Gastrocnemius medialis (tissue), 4 donors: ENCODE measurements around the gene CUX1. TPM values are rescaled to one million over a fixed set of nuclear protein-coding genes. Genes with fewer than 3 reads are reported as not detected.

Source experiments
- ATAC-seq, 2 donors: fragments of 150-250 bp; one replicate each; pipeline ENCODE4 v1.9.1; 2016
- DNase-seq, 2 donors: peaks; one replicate each; pipeline ENCODE4 v3.0.0-alpha.2; 2019
- H3K27ac ChIP-seq, 4 donors: fragments of 200-600 bp; sonication (generic); 1 replicate in 1 of 4; 2 replicates in 3 of 4; pipeline ENCODE4 v1.5.1; 2016 to 2018; ENCODE audit warnings: mild to moderate bottlenecking in 2 of 4, moderate library complexity in 1 of 4
- H3K27me3 ChIP-seq, 3 donors: fragments of 200-600 bp; sonication (generic) in 2 of 3; 1 replicate in 1 of 3; 2 replicates in 2 of 3; pipeline versions ENCODE4 v1.5.1 to v1.6.0; 2016 to 2019; ENCODE audit warnings: mild to moderate bottlenecking in 1 of 3, moderate library complexity in 1 of 3
- H3K36me3 ChIP-seq, 2 donors: fragments of 200-600 bp; sonication (generic) in 1 of 2; one replicate each; pipeline ENCODE4 v1.5.1; 2017 to 2018
- H3K4me1 ChIP-seq, 2 donors: fragments of 200-600 bp; sonication (generic) in 1 of 2; one replicate each; pipeline ENCODE4 v1.5.1; 2016 to 2017; ENCODE audit warnings: mild to moderate bottlenecking in 2 of 2
- H3K4me3 ChIP-seq, 4 donors: fragments of 200-600 bp; sonication (generic) in 3 of 4; 1 replicate in 1 of 4; 2 replicates in 3 of 4; pipeline ENCODE4 v1.5.1; 2016 to 2019; ENCODE audit warnings: mild to moderate bottlenecking in 2 of 4
- H3K9me3 ChIP-seq, 3 donors: fragments of 200-600 bp; sonication (generic) in 2 of 3; 1 replicate in 1 of 3; 2 replicates in 2 of 3; pipeline ENCODE4 v1.5.1; 2016 to 2019
- POLR2A ChIP-seq, 2 donors: fragments of 450-650 bp; IDR thresholded peaks; one replicate each; pipeline ENCODE4 v1.6.1; 2017; ENCODE audit warnings: antibody characterized with exemption in 2 of 2, mild to moderate bottlenecking in 2 of 2, moderate library complexity in 2 of 2
- in situ Hi-C, 4 donors: fragments of 200-750 bp; cut with MboI; loops; one replicate each; pipeline versions ENCODE4 v1.15.0 to v1.8.0; 2017; ENCODE audit warnings: low sequenced_read_pairs in 4 of 4
- intact Hi-C: fragments of 100-400 bp; cut with DNase I; formaldehyde crosslinking; loops from one replicate; pipeline ENCODE4 v1.15.1; 2023; ENCODE audit warnings: low total_unique reads
- total RNA-seq, 4 donors: library from RNA; depleted of rRNA; stranded (reverse); fragments of >200 nt; gene quantifications; one replicate each; pipeline versions ENCODE4 v1.1.0 to v1.2.3, GENCODE V29; 2016
- TF ChIP-seq, protein P1 (sequence below), 5 experiments: fragments of 450-650 bp in 3 of 5; fragments of 200-600 bp in 2 of 5; sonication (generic) in 2 of 5; IDR thresholded peaks in 4 of 5; conservative IDR thresholded peaks in 1 of 5; 1 replicate in 4 of 5; 2 replicates in 1 of 5; pipeline ENCODE4 v1.5.1; 2016 to 2019; ENCODE audit warnings: antibody characterized with exemption in 5 of 5, mild to moderate bottlenecking in 3 of 5, moderate library complexity in 3 of 5

CUX1 gene
- total RNA-seq, 4 donors from 2014 or later, result 44.1 to 57.9 (median 54.9) TPM

DNA sequence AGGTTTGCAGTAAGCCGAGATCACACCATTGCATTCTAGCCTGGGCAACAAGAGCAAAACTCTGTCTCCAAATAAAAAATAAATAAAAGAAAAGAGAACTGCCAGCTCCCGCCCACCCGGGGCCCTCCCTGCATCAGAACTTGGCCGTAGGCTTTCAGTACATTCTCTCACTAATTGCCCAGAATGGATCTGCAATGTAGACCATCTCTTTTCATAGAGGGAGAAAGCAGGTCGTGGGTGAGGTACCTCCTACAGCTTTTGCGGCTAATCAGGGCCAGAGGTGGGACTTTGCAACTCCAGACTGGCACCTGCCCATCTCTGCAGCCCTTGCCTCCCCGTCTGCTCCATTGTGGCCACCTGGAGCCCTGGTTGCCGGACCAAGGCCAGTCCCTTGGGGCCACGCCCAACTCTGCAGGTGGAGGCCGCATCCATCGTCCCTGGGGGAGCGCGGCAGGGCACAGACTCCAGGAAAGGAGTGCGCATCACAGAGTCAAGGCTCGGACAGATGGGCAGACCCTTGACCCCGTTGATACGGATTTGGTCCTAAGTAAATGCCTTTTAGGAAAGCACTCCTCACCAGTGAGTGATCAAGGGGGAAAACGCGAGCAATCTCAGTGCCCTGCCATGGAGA is 290.2 kb downstream of the CUX1 start:
- Histone ChIP-seq H3K27me3 (no peaks in the 10 kb centered on the region), H3K36me3 (peaks cover 0 to 41% of the 10 kb centered on the region in 2 donors), H3K9me3 (no peaks in the 10 kb centered on the region), H3K4me3 (no peak overlapping the region), H3K4me1 (peaks cover 0 to 7% of the 10 kb centered on the region in 2 donors), H3K27ac (no peak overlapping the region)
- no peak for ATAC-seq
- no peak for DNase-seq
- intact Hi-C loops, result no loop called here
- no peak for TF ChIP-seq POLR2A (IDR thresholded peaks at IDR 0.05)
- TF ChIP-seq, protein P1, sequence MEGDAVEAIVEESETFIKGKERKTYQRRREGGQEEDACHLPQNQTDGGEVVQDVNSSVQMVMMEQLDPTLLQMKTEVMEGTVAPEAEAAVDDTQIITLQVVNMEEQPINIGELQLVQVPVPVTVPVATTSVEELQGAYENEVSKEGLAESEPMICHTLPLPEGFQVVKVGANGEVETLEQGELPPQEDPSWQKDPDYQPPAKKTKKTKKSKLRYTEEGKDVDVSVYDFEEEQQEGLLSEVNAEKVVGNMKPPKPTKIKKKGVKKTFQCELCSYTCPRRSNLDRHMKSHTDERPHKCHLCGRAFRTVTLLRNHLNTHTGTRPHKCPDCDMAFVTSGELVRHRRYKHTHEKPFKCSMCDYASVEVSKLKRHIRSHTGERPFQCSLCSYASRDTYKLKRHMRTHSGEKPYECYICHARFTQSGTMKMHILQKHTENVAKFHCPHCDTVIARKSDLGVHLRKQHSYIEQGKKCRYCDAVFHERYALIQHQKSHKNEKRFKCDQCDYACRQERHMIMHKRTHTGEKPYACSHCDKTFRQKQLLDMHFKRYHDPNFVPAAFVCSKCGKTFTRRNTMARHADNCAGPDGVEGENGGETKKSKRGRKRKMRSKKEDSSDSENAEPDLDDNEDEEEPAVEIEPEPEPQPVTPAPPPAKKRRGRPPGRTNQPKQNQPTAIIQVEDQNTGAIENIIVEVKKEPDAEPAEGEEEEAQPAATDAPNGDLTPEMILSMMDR (IDR thresholded peaks at IDR 0.05 in 4 of 5, conservative IDR thresholded peaks at IDR 0.05 in 1 of 5), result no peak
- in situ Hi-C loops, result no loop called here

DNA sequence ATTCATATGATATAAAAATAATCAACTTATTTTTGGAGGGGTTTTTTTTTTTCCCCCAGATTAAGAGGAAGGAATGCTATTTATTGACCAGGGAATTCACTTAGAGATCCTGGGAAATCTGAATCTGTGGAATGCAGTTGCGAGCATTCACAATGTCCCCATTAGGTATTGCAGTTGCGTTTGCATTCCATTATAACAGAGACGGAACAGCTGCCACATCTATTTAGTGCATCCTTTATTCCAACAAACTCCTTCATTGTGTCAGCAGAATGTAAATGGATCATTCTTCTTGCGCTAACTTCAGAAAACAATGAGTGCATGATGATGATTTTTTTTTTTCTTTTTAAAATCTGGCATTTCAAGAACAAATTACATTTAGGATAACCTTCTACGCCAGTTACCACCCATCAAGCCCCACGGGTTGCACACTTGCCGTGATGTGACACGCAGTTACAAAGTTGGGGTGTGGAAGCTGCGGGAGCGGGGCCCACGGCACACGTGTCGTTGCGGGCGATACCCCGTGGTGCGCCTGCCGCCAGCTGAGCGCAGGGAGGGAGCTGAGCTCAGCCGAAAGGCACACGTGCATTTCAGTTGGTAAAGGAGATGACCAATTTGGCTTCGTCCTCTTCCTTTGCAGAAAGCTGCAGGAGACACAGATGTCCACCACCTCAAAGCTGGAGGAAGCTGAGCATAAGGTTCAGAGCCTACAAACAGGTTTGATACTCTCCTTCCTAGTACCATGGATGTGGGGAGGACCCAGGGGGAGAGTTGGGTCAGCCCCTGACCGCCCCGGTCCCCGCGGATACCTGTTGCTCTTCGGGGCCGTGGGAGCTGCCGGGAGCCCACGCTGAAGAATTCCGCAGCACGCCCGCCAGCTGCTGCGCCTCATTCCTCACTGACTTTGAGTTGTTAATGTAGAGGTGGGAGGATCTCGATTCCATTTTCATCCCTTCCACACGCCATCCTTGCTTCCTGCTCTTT is 293.9 kb downstream of the CUX1 start:
- Histone ChIP-seq H3K4me1 (peaks cover 0 to 7% of the 10 kb centered on the region in 2 donors), H3K4me3 (no peak overlapping the region), H3K27ac (no peak overlapping the region), H3K27me3 (no peaks in the 10 kb centered on the region), H3K9me3 (no peaks in the 10 kb centered on the region), H3K36me3 (peaks cover 0 to 60% of the 10 kb centered on the region in 2 donors)
- DNase-seq (no peak), ATAC-seq (no peak)
- intact Hi-C loops, result loop anchor here (10.0 kb wide), 1 partner anchor 123 kb away; no protein-coding TSS in a partner anchor
- in situ Hi-C loops, result no loop called here
- no peak for TF ChIP-seq POLR2A (IDR thresholded peaks at IDR 0.05)
- TF ChIP-seq, protein P1 (IDR thresholded peaks at IDR 0.05 in 4 of 5, conservative IDR thresholded peaks at IDR 0.05 in 1 of 5), result no peak

DNA sequence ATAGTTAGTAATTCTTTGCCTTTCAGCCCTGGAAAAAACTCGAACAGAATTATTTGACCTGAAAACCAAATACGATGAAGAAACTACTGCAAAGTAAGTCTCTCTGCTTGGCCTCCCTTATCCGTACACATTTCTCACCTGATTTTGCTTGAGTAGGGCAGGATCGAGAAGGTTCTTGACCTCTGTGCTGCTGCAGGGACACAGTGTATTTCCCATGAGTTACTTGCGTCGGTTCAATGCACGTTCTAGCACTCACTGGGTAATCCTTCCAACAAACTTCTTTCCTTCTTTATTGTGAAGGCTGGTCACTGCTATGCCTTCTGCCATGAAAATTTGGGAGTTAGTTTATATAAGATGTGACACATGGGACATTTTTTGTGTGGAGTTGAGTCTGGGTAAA is 297.8 kb downstream of the CUX1 start:
- Histone ChIP-seq H3K9me3 (no peaks in the 10 kb centered on the region), H3K27me3 (no peaks in the 10 kb centered on the region), H3K36me3 (peaks cover 0 to 50% of the 10 kb centered on the region in 2 donors), H3K27ac (no peak overlapping the region), H3K4me3 (no peak overlapping the region), H3K4me1 (peaks cover 0 to 7% of the 10 kb centered on the region in 2 donors)
- TF ChIP-seq POLR2A (IDR thresholded peaks at IDR 0.05), result no peak
- TF ChIP-seq, protein P1 (IDR thresholded peaks at IDR 0.05 in 4 of 5, conservative IDR thresholded peaks at IDR 0.05 in 1 of 5), result no peak
- intact Hi-C loops (loop anchor here (10.0 kb wide), 1 partner anchor 120 kb away; no protein-coding TSS in a partner anchor), in situ Hi-C loops (no loop called here)
- no peak for DNase-seq
- ATAC-seq, result no peak

DNA sequence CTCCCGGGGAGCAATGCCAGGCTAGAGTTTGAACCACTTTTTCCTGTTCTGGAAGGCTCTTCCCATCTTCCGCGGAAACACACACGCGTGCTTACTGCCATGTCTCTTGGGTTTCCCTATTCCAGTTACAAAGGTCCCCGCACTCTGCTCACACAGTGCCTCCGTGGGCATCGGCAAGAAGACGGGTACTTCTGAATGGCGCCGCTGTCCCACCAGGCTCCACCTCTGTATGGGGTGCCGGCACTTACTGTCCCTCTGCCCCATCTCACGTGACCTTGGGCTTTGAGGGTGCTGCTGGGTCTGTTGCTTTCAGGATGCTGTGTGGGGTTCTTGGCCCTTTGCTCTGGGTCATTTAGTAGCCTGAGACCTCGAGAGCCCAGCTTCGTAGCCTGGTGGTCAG is 298.5 kb downstream of the CUX1 start:
- H3K27me3 ChIP-seq, result no peaks in the 10 kb centered on the region
- H3K27ac ChIP-seq, result no peak overlapping the region
- ATAC-seq (no peak), DNase-seq (no peak)
- in situ Hi-C loops, result no loop called here
- H3K9me3 ChIP-seq, result no peaks in the 10 kb centered on the region
- intact Hi-C loops, result loop anchor here (10.0 kb wide), 1 partner anchor 119 kb away; no protein-coding TSS in a partner anchor
- TF ChIP-seq, protein P1 (IDR thresholded peaks at IDR 0.05 in 4 of 5, conservative IDR thresholded peaks at IDR 0.05 in 1 of 5), result no peak
- no peak for TF ChIP-seq POLR2A (IDR thresholded peaks at IDR 0.05)
- no peak overlapping the region for H3K4me3 ChIP-seq
- peaks cover 0 to 50% of the 10 kb centered on the region in 2 donors for H3K36me3 ChIP-seq
- H3K4me1 ChIP-seq, result peaks cover 0 to 3% of the 10 kb centered on the region in 2 donors
